Peyer's patch (tissue), 4 donors: ENCODE measurements around the gene SNAPC4. TPM values are rescaled to one million over a fixed set of nuclear protein-coding genes. Genes with fewer than 3 reads are reported as not detected.
"Not testable (repeated sequence)": the region's sequence is repeated elsewhere in the genome, so short reads cannot be mapped to it uniquely, and the experiment has no call there.

ENCODE experiments used
- DNase-seq, 3 donors: peaks; one replicate each; pipeline ENCODE4 v3.0.0-alpha.2; 2017 to 2019
- H3K27ac ChIP-seq, 4 donors: fragments of 200-600 bp; sonication (generic); one replicate each; pipeline ENCODE4 v1.5.1; 2016 to 2019
- H3K27me3 ChIP-seq, 2 donors: fragments of 200-600 bp; sonication (generic); one replicate each; pipeline ENCODE4 v1.5.1; 2019
- H3K36me3 ChIP-seq, 3 donors: fragments of 200-600 bp; sonication (generic); one replicate each; pipeline ENCODE4 v1.5.1; 2016 to 2019
- H3K4me1 ChIP-seq, 4 donors: fragments of 200-600 bp; sonication (generic); one replicate each; pipeline ENCODE4 v1.5.1; 2016 to 2019
- H3K4me3 ChIP-seq, 4 donors: fragments of 200-600 bp; sonication (generic); 1 replicate in 3 of 4; 2 replicates in 1 of 4; pipeline ENCODE4 v1.5.1; 2016 to 2019; ENCODE audit warnings: mild to moderate bottlenecking in 1 of 4
- H3K9me3 ChIP-seq, 4 donors: fragments of 200-600 bp; sonication (generic); one replicate each; pipeline ENCODE4 v1.5.1; 2016 to 2019; ENCODE audit warnings: mild to moderate bottlenecking in 1 of 4
- POLR2A ChIP-seq, 2 donors: fragments of 450-650 bp; IDR thresholded peaks; one replicate each; pipeline ENCODE4 v1.5.1; 2017; ENCODE audit warnings: antibody characterized with exemption in 2 of 2, mild to moderate bottlenecking in 2 of 2, moderate library complexity in 2 of 2
- total RNA-seq, 4 donors: library from RNA; depleted of rRNA; stranded (reverse); fragments of >200 nt; gene quantifications; one replicate each; pipeline ENCODE4 v1.1.0, GENCODE V29; 2016
- TF ChIP-seq, protein P1 (sequence below), 6 experiments: fragments of 450-650 bp in 4 of 6; fragments of 200-600 bp in 2 of 6; sonication (generic) in 1 of 6; IDR thresholded peaks; one replicate each; pipeline ENCODE4 v1.5.1; 2017 to 2019; ENCODE audit warnings: antibody characterized with exemption in 6 of 6, mild to moderate bottlenecking in 3 of 6, moderate library complexity in 1 of 6

The SNAPC4 gene
- total RNA-seq, 4 donors from 2014 or later = 6.3 to 58.6 (median 13.2) TPM

DNA sequence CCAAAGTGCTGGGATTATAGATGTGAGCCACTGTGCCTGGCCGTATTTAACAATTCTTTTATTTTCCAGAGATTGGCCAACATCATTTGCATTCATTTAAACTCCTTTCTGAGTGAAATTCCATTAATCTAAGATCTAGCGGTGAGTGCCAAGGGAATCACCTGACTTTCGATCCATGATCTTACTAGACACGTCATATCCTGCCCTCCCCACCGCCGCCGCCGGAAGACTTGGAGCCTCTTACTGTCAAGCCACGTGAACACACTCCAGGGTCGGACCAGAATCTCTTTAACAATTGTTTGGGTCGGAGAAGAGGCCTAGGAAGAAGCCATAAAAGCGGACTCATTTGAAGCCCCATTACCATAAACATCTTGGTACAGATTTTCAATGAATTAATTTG lies 26.8 kb upstream of the SNAPC4 start:
- TF ChIP-seq POLR2A (IDR thresholded peaks at IDR 0.05) = no peak
- TF ChIP-seq, protein P1, sequence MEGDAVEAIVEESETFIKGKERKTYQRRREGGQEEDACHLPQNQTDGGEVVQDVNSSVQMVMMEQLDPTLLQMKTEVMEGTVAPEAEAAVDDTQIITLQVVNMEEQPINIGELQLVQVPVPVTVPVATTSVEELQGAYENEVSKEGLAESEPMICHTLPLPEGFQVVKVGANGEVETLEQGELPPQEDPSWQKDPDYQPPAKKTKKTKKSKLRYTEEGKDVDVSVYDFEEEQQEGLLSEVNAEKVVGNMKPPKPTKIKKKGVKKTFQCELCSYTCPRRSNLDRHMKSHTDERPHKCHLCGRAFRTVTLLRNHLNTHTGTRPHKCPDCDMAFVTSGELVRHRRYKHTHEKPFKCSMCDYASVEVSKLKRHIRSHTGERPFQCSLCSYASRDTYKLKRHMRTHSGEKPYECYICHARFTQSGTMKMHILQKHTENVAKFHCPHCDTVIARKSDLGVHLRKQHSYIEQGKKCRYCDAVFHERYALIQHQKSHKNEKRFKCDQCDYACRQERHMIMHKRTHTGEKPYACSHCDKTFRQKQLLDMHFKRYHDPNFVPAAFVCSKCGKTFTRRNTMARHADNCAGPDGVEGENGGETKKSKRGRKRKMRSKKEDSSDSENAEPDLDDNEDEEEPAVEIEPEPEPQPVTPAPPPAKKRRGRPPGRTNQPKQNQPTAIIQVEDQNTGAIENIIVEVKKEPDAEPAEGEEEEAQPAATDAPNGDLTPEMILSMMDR (IDR thresholded peaks at IDR 0.05) = no peak
- H3K9me3 ChIP-seq = no peaks in the 10 kb centered on the region
- no peak overlapping the region for H3K4me3 ChIP-seq
- peaks cover 0 to 55% (median 0%) of the 10 kb centered on the region in 3 donors for H3K36me3 ChIP-seq
- H3K27me3 ChIP-seq = no peaks in the 10 kb centered on the region
- H3K4me1 ChIP-seq = no peaks in the 10 kb centered on the region
- no peak for DNase-seq
- no peak overlapping the region for H3K27ac ChIP-seq

DNA sequence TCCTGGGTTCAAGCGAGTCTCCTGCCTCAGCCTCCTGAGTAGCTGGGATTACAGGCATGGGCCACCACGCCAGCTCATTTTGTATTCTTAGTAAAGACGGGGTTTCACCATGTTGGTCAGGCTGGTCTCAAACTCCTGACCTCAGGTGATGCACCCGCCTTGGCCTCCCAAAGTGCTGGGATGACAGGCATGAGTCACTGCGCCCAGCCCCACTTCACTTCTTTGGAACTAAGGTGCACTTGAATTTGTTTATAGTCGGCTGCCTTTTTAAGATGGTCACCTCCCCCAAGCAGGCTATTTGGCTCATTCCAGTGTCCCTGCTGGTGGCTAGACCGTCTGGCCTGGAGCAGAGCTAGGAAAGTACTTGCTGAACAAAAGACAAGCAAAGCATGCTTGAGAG lies 25.4 kb upstream of the SNAPC4 start:
- DNase-seq, H3K4me1 ChIP-seq, H3K27me3 ChIP-seq, H3K9me3 ChIP-seq, H3K27ac ChIP-seq, H3K4me3 ChIP-seq: not testable (repeated sequence)
- H3K36me3 ChIP-seq = peaks cover 0 to 64% (median 0%) of the 10 kb centered on the region in 3 donors

DNA sequence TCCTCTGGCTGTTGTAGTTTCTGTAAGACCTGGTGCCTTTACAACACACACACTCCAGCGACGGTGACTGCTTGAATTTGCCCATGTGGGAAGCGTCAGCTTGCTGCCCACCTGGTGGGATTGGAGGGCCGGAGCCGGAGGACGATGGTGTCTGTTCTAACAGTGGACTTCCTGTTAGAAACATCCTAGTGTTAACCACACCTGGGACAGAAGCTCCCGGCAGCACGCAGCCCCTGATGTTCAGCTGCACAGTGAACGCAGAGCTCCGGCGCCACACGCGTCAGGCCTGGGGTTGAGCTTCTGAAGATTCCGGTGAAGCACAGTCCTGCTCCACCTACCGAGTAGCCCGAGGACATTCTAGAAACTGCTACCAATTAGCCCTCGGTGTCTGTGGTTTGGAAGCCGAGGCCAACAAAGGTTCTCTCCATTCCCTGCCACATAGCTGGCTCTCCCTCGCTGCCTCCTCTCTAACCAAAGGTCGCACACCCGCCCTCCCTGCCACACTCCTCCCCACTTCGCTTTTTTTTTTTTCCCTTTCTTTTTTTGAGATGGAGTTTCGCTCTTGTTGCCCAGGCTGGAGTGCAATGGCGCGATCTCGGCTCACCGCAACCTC lies 24.9 kb upstream of the SNAPC4 start:
- DNase-seq = no peak
- Histone ChIP-seq H3K4me3 (no peak overlapping the region), H3K27ac (no peak overlapping the region), H3K36me3 (peaks cover 0 to 62% (median 0%) of the 10 kb centered on the region in 3 donors), H3K4me1 (no peaks in the 10 kb centered on the region), H3K9me3 (no peaks in the 10 kb centered on the region), H3K27me3 (no peaks in the 10 kb centered on the region)
- TF ChIP-seq POLR2A (IDR thresholded peaks at IDR 0.05) = no peak

DNA sequence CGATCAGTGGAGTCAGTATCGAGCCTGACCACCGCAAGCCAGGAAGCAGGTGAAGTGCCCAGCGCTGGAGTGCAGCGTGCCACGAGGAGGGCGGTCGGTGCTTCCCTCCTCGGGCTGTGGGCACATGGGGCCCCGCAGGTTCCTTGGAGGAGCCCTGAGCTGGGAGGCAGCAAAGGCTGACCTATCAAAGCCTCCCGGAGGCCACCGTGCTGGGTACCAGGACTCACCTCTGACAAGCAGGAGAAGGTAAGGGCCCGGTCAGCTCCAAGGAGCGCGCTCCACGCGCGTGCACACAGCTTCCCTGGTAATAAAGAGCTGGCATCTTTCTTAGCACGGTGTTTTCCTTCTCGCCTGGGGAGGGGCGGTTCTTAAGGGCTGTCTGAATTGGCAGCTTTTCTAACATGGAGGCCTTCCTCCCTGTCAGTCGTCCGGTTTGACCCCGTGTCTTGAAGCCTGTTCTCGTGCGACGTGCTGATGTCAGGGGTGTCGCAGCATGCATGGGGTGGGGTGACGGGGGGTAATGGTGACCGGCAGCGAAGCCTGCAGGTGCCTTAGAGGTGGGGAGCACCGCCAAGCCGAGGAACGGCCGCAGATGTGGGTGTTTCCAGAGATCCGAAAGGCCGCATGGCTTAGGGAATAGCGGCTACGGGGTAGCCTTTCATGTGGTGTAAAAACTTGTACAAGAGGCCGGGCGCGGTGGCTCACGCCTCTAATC lies 23.6 kb upstream of the SNAPC4 start:
- no peak for DNase-seq
- no peaks in the 10 kb centered on the region for H3K4me1 ChIP-seq
- no peaks in the 10 kb centered on the region for H3K27me3 ChIP-seq
- H3K4me3 ChIP-seq = no peak overlapping the region
- TF ChIP-seq POLR2A (IDR thresholded peaks at IDR 0.05) = no peak
- H3K36me3 ChIP-seq = peaks cover 0 to 62% (median 0%) of the 10 kb centered on the region in 3 donors
- no peak overlapping the region for H3K27ac ChIP-seq
- H3K9me3 ChIP-seq = no peaks in the 10 kb centered on the region

DNA sequence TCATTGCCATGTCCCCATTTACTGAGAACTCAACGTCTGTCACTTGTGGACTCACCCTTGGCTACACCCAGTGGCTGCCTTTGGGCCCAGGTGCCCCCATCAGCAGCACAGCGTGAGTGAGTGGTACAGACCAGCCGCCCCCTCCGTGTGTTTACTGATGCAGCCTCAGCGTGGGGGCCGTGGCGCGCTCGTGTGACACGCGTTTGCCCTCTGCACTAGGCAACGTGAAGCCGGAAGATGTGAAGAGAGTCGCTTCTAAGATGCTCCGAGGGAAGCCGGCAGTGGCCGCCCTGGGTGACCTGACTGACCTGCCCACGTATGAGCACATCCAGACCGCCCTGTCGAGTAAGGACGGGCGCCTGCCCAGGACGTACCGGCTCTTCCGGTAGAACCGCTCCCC lies 22.9 kb upstream of the SNAPC4 start:
- Histone ChIP-seq H3K4me3 (no peak overlapping the region), H3K9me3 (no peaks in the 10 kb centered on the region), H3K27me3 (no peaks in the 10 kb centered on the region), H3K27ac (no peak overlapping the region), H3K36me3 (peaks cover 0 to 69% (median 0%) of the 10 kb centered on the region in 3 donors), H3K4me1 (no peaks in the 10 kb centered on the region)
- TF ChIP-seq POLR2A (IDR thresholded peaks at IDR 0.05) = no peak
- TF ChIP-seq, protein P1 (IDR thresholded peaks at IDR 0.05) = no peak
- DNase-seq = no peak

DNA sequence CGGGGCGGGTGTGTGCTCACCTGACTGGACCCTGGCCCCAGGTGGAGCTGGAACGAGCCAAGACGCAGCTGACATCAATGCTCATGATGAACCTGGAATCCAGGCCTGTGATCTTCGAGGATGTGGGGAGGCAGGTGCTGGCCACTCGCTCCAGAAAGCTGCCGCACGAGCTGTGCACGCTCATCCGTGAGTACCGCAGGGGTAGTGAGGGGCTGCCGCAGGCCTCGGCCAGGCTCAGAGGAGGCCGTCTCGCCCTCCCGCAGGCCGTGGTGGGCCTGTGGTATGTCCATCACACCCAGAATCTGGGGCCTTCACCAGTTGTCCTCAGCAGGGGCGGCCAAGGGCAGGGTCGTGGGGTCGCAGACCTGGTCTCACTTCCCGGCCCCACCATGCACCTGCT lies 21.8 kb upstream of the SNAPC4 start:
- TF ChIP-seq, protein P1 (IDR thresholded peaks at IDR 0.05) = no peak
- TF ChIP-seq POLR2A (IDR thresholded peaks at IDR 0.05) = no peak
- H3K36me3 ChIP-seq = peaks cover 0 to 80% (median 0%) of the 10 kb centered on the region in 3 donors
- no peaks in the 10 kb centered on the region for H3K9me3 ChIP-seq
- no peak overlapping the region for H3K4me3 ChIP-seq
- no peak overlapping the region for H3K27ac ChIP-seq
- H3K4me1 ChIP-seq = no peaks in the 10 kb centered on the region
- H3K27me3 ChIP-seq = no peaks in the 10 kb centered on the region
- DNase-seq = no peak

DNA sequence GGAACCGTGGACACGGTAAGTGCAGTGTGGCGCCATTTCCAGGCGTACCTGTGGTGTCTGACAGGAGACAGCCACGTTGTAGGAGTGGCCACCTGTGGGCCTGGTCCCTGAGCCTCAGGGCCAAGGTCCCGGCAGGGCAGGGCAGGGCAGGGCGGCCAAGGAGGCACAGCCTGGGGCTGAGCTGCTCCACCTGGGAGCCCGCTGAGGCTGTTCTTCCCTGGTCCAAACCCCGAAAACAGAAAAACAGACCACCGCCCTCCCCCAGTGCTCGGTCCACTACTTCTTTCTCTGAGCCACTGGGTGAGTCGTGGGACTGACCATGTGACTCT lies 19.1 kb upstream of the SNAPC4 start:
- H3K4me1 ChIP-seq = no peaks in the 10 kb centered on the region
- no peak overlapping the region for H3K27ac ChIP-seq
- no peaks in the 10 kb centered on the region for H3K9me3 ChIP-seq
- TF ChIP-seq, protein P1 (IDR thresholded peaks at IDR 0.05) = no peak
- TF ChIP-seq POLR2A (IDR thresholded peaks at IDR 0.05) = no peak
- H3K27me3 ChIP-seq = no peaks in the 10 kb centered on the region
- no peak overlapping the region for H3K4me3 ChIP-seq
- peaks cover 0 to 98% (median 0%) of the 10 kb centered on the region in 3 donors for H3K36me3 ChIP-seq
- DNase-seq = no peak
